KMS-11 (cell line): Measurements from ENCODE around the gene NDUFV3.
"Not testable (repeated sequence)": the region's sequence is repeated elsewhere in the genome, so short reads cannot be mapped to it uniquely, and the experiment has no call there.

Experiments used
- H2AFZ ChIP-seq: fragments of 200-600 bp; sonication (generic); 2 replicates; pipeline ENCODE4 v1.6.1; 2016; ENCODE audit warnings: antibody characterized with exemption, mixed run types, low read depth
- H3K27ac ChIP-seq: fragments of 200-600 bp; sonication (generic); 2 replicates; pipeline ENCODE4 v1.6.1; 2016; ENCODE audit warnings: mild to moderate bottlenecking, mixed run types
- H3K27me3 ChIP-seq: fragments of 200-600 bp; sonication (generic); 2 replicates; pipeline ENCODE4 v1.6.1; 2017; ENCODE audit warnings: mild to moderate bottlenecking, low read depth, mixed run types, moderate library complexity; ENCODE audit not compliant: insufficient read depth
- H3K36me3 ChIP-seq: fragments of 200-600 bp; sonication (generic); 2 replicates; pipeline ENCODE4 v1.6.1; 2017; ENCODE audit warnings: mild to moderate bottlenecking, mixed run types; ENCODE audit not compliant: insufficient read depth
- H3K4me1 ChIP-seq: fragments of 200-600 bp; sonication (generic); 2 replicates; pipeline ENCODE4 v1.6.1; 2016; ENCODE audit warnings: mild to moderate bottlenecking, low read depth, mixed run types; ENCODE audit not compliant: poor library complexity, severe bottlenecking
- H3K4me2 ChIP-seq: fragments of 200-600 bp; sonication (generic); 2 replicates; pipeline ENCODE4 v1.7.0; 2016; ENCODE audit warnings: mild to moderate bottlenecking, mixed run types
- H3K4me3 ChIP-seq: fragments of 200-600 bp; sonication (generic); IDR thresholded peaks from 2 replicates; pipeline ENCODE4 v1.6.1; 2017; ENCODE audit warnings: low read depth, low read length, mixed read lengths; ENCODE audit not compliant: insufficient read depth
- H3K79me2 ChIP-seq: fragments of 200-600 bp; sonication (generic); 2 replicates; pipeline ENCODE4 v1.6.1; 2016; ENCODE audit warnings: low read depth, mixed run types; ENCODE audit not compliant: insufficient read depth
- H3K9ac ChIP-seq: fragments of 200-600 bp; sonication (generic); 2 replicates; pipeline ENCODE4 v1.6.1; 2016; ENCODE audit warnings: mild to moderate bottlenecking, mixed run types
- H4K20me1 ChIP-seq: fragments of 200-600 bp; sonication (generic); 2 replicates; pipeline ENCODE4 v1.6.1; 2016; ENCODE audit warnings: mild to moderate bottlenecking, mixed run types; ENCODE audit not compliant: insufficient read depth
- CTCF ChIP-seq: fragments of 200-600 bp; sonication (generic); conservative IDR thresholded peaks from 2 replicates; pipeline ENCODE4 v1.6.1; 2017; ENCODE audit warnings: low read depth, mild to moderate bottlenecking, antibody characterized with exemption, low read length, moderate library complexity, mixed read lengths

Gene NDUFV3

GRCh38 chr21:42847051-42847707, 45.9 kb upstream of the NDUFV3 start:
- H3K27ac ChIP-seq = no peak overlapping the region
- peaks cover 24% of the 10 kb centered on the region; the same call in 1 of the 2 replicates for H3K36me3 ChIP-seq
- no peaks in the 10 kb centered on the region for H3K27me3 ChIP-seq
- H3K4me2 ChIP-seq = no peak overlapping the region
- H2AFZ ChIP-seq = no peak overlapping the region
- H4K20me1 ChIP-seq = peaks cover 12% of the 10 kb centered on the region
- TF ChIP-seq CTCF = no peak
- no peaks in the 10 kb centered on the region for H3K4me1 ChIP-seq
- H3K9ac ChIP-seq = no peak overlapping the region
- peaks cover 46% of the 10 kb centered on the region; the same call in 1 of the 2 replicates for H3K79me2 ChIP-seq
- H3K4me3 ChIP-seq = no peak overlapping the region

- Histone ChIP-seq H4K20me1 (peaks cover 12% of the 10 kb centered on the region), H3K79me2 (peaks cover 46% of the 10 kb centered on the region; the same call in 1 of the 2 replicates), H3K4me3 (no peak overlapping the region), H3K4me2 (no peak overlapping the region), H3K4me1 (no peaks in the 10 kb centered on the region), H3K27ac (no peak overlapping the region), H3K36me3 (peaks cover 24% of the 10 kb centered on the region; the same call in 1 of the 2 replicates), H3K27me3 (no peaks in the 10 kb centered on the region), H2AFZ (no peak overlapping the region), H3K9ac (no peak overlapping the region)
- no peak for TF ChIP-seq CTCF
These were observed 45.4 kb upstream of the NDUFV3 start for GRCh38 chr21:42847726-42848125.

- not testable (repeated sequence) for H3K4me2 ChIP-seq, H3K27ac ChIP-seq, H3K27me3 ChIP-seq, H3K9ac ChIP-seq, H3K4me1 ChIP-seq, H3K4me3 ChIP-seq, H2AFZ ChIP-seq
- Histone ChIP-seq H4K20me1 (peaks cover 12% of the 10 kb centered on the region), H3K79me2 (peaks cover 42% of the 10 kb centered on the region; the same call in 1 of the 2 replicates), H3K36me3 (peaks cover 25% of the 10 kb centered on the region; the same call in 1 of the 2 replicates)
These were observed 44.8 kb upstream of the NDUFV3 start for GRCh38 chr21:42848144-42848931.

GRCh38 chr21:42848932-42849758, 44.0 kb upstream of the NDUFV3 start:
- Histone ChIP-seq H3K79me2 (peaks cover 35% of the 10 kb centered on the region; the same call in 1 of the 2 replicates), H3K27ac (no peak overlapping the region), H3K4me3 (no peak overlapping the region), H3K4me1 (no peaks in the 10 kb centered on the region), H4K20me1 (peaks cover 7% of the 10 kb centered on the region), H3K27me3 (no peaks in the 10 kb centered on the region), H2AFZ (no peak overlapping the region), H3K36me3 (peaks cover 33% of the 10 kb centered on the region; the same call in 1 of the 2 replicates), H3K4me2 (no peak overlapping the region), H3K9ac (no peak overlapping the region)
- no peak for TF ChIP-seq CTCF
